HFFc6 (cell line): ENCODE data around the gene TAPT1. TPM values are rescaled to one million over a fixed set of nuclear protein-coding genes. Genes with fewer than 3 reads are reported as not detected.
"Not testable (repeated sequence)": the region's sequence is repeated elsewhere in the genome, so short reads cannot be mapped to it uniquely, and the experiment has no call there.

ENCODE experiments used
- DNase-seq: peaks from one replicate; pipeline ENCODE4 v3.0.0-alpha.2; 2018
- H3K27ac Mint-ChIP-seq: 2 replicates; pipeline ENCODE4 v1.8.0; 2020; ENCODE audit warnings: mild to moderate bottlenecking, mixed read lengths
- H3K27me3 Mint-ChIP-seq: 2 replicates; pipeline ENCODE4 v1.8.0; 2021; ENCODE audit warnings: mild to moderate bottlenecking, moderate library complexity, mixed read lengths; ENCODE audit not compliant: insufficient read depth
- H3K36me3 Mint-ChIP-seq: 2 replicates; pipeline ENCODE4 v1.8.0; 2021; ENCODE audit warnings: low read depth, mixed read lengths
- H3K4me1 Mint-ChIP-seq: 2 replicates; pipeline ENCODE4 v1.8.0; 2020; ENCODE audit warnings: low read depth, mixed read lengths
- H3K4me3 Mint-ChIP-seq: 2 replicates; pipeline ENCODE4 v1.8.0; 2020; ENCODE audit warnings: mild to moderate bottlenecking, moderate library complexity, mixed read lengths
- H3K9me3 Mint-ChIP-seq: 2 replicates; pipeline ENCODE4 v1.8.0; 2020; ENCODE audit warnings: mild to moderate bottlenecking, mixed read lengths
- CTCF ChIP-seq: fragments of 200-600 bp; sonication (generic); IDR thresholded peaks from 2 replicates; pipeline ENCODE4 v1.5.0; 2021; ENCODE audit warnings: antibody characterized with exemption, mild to moderate bottlenecking
- long read RNA-seq: library from polyadenylated mRNA; unstranded; transcript quantifications from one replicate; pipeline ENCODE4 v2.0.0, GENCODE V29; 2019
- total RNA-seq, 6 experiments: library from RNA; stranded (reverse); fragmentation: NEBNext Ultra II Directional; extraction: Animal tissue kit (Norgen Biotek cat#: 25700); gene quantifications; 2 replicates in 1 of 6; 3 replicates in 5 of 6; pipeline ENCODE4 v1.2.3, GENCODE V29; 2021

The TAPT1 gene
- 10 to 100 TPM; 11.8 to 17.9 (median 15.3) TPM for total RNA-seq
- long read RNA-seq, partial matches to known transcripts = 0 of 2 reads
- long read RNA-seq, other reads (novel, unspliced or antisense) = 2 of 2 reads

DNA sequence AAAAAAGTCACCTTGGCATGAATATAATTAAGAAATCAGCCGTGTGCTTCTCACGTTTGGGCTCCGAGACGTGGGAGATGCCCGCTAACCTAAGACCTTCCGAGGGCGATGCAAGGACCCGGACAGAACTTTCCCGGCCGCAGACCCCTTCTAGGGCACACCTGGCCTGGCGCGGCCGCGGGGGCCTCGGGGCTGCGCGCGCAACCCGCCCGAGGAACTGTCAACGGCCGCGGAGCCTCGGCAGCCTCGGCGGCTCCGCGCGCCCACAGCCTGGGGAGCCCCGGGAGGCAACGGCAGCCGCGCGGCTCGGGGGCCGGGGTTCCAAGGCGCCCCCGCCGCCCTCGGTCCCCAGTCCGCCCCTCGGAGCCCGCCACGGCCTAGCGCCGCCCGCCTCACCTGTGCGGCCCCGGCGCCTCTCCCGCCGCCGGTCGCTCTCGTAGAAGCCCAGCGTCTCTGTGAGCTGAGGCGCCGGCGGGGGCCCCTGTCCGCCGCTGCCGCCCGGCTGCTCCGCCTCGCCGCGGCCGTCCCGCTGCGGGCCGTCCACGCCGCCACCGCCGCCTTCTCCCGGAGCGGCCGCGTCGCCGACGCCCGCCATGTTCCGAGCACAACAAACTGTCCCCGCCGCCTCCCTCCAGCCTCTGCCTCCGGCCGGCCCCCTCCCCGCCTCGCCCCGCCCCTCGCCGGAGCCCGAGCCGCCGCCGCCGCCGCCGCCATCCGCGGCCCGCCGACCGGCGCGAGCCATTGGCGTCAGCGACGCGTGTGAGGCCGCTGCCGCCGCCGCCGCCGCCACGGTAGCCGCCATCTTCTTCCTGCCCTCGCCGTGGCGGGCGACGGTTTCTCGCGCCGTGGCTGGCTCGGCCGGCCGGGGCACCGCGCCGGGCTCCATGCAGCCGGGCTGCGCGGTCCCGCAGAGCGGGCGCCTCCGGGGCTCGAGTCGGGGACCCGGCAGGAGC, at the start of gene TAPT1:
TSS of gene TAPT1 (minus strand) at position 609 of the 953 bp plus-strand sequence. CDS start at position 595, 14 bp downstream.
- no peak for TF ChIP-seq CTCF
- H3K36me3 Mint-ChIP-seq = no peaks in the 10 kb centered on the region
- H3K27me3 Mint-ChIP-seq = peaks cover 1% of the 10 kb centered on the region; the same call in 1 of the 2 replicates
- H3K4me1 Mint-ChIP-seq = peaks cover 35% of the 10 kb centered on the region
- H3K4me3 Mint-ChIP-seq = peak within 1 kb of the TSS; percentile 92
- no peaks in the 10 kb centered on the region for H3K9me3 Mint-ChIP-seq
- peak within 1 kb of the TSS; percentile 91 for H3K27ac Mint-ChIP-seq
- DNase-seq = peak; percentile 46

DNA sequence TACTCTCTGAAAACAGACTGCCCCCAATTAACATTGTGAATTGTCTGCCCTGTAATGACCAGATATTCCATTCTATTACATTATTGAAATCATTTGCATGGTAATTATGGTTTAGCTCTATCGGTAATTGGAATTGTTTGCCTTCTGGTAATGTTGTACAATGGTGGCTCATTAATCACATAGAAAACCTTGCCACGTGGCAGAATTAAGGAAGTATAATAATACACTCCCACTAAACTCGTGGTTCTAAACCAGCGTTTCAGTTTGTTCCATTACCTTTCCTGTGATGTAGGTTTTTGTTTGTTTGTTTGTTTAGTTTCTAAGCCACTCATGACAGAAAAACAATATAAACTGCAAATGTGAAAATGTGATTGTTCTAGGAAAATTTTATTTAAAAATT, 45.1 kb upstream of the TAPT1 start:
- Mint-ChIP-seq H3K4me3 (no peak overlapping the region), H3K27me3 (peaks cover 10% of the 10 kb centered on the region), H3K9me3 (peaks cover 8% of the 10 kb centered on the region)

DNA sequence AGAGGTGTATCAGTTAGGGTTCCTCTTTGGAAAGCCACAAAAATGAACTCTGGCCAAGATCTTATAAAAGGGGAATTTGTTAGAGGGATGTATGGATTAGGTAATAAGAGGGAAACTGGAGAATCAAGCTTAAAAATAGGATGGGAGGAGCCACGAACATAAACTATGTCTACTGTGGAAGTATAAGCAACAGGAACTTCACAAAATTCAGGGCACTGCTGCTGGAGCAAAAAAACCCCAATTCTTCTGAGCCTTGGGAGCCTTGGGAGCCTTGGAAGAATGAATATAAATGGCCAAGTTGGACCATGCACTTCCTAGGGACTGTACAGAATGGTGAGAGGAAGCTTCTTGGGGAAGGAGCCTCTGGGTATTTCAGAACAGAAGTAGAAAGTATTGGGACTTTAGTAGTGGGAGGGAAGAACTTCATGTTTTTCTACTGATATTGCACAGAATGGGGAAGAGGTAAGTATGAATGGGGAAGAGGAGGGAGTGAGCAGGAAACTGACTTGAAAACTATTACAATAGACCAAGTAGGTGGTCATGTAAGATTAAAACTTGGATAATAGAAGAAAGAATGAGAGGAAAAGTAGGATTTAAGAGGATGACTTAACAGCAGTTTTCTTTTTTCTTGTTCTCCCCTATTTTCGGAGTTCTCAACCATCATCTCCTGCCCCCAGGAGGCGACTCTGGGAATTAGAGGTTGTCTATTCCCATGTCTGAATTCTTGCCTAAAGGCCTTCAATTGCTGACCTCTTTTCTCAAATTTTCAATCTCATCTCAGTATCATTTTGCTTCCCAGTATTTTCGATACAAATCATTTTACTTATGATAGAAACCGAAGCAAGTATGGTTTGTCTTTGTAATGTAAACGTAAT, 44.4 kb upstream of the TAPT1 start:
- TF ChIP-seq CTCF = peak; percentile 59
- peak overlapping the region; percentile 67 for H3K4me3 Mint-ChIP-seq

More for the DNA sequence above, 45.1 kb upstream of the TAPT1 start:
- TF ChIP-seq CTCF = no peak
- Mint-ChIP-seq H3K27ac (no peak overlapping the region), H3K4me1 (peaks cover 25% of the 10 kb centered on the region), H3K36me3 (peaks cover 4% of the 10 kb centered on the region)
- DNase-seq = no peak

GRCh38 chr4:16269742-16270453, 43.6 kb upstream of the TAPT1 start:
- H3K27me3 Mint-ChIP-seq = peaks cover 15% of the 10 kb centered on the region
- H3K4me3 Mint-ChIP-seq = peak overlapping the region; percentile 67
- H3K9me3 Mint-ChIP-seq, H3K36me3 Mint-ChIP-seq: not testable (repeated sequence)
- H3K4me1 Mint-ChIP-seq = peaks cover 25% of the 10 kb centered on the region
- DNase-seq = peak; percentile 98
- peak overlapping the region; percentile 87 for H3K27ac Mint-ChIP-seq

More for the DNA sequence above, 44.4 kb upstream of the TAPT1 start:
- Mint-ChIP-seq H3K36me3 (no peaks in the 10 kb centered on the region), H3K9me3 (0 out of 2 replicates have a peak, but pooled peaks cover 1% of the 10 kb centered on the region), H3K4me1 (peaks cover 25% of the 10 kb centered on the region), H3K27ac (peak overlapping the region; percentile 87), H3K27me3 (peaks cover 12% of the 10 kb centered on the region)
- DNase-seq = no peak

GRCh38 chr4:16269240-16269639, 43.0 kb upstream of the TAPT1 start:
- no peak overlapping the region for H3K4me3 Mint-ChIP-seq
- DNase-seq = no peak
- H3K36me3 Mint-ChIP-seq = no peaks in the 10 kb centered on the region
- H3K9me3 Mint-ChIP-seq = no peaks in the 10 kb centered on the region
- TF ChIP-seq CTCF = no peak
- peaks cover 12% of the 10 kb centered on the region for H3K27me3 Mint-ChIP-seq
- peak overlapping the region; percentile 30; the same call in 1 of the 2 replicates for H3K27ac Mint-ChIP-seq
- H3K4me1 Mint-ChIP-seq = peaks cover 25% of the 10 kb centered on the region
